DOHH2 (cell line): ENCODE data around the gene CHSY1.

Experiments used
- H3F3A ChIP-seq: fragments of 200-600 bp; sonication (generic), shearing (Covaris generic); 2 replicates; pipeline ENCODE4 v1.6.0; 2016; ENCODE audit warnings: antibody characterized with exemption, mild to moderate bottlenecking; ENCODE audit not compliant: control insufficient read depth, insufficient read depth
- H3K27ac ChIP-seq: fragments of 200-600 bp; sonication (generic); 2 replicates; pipeline ENCODE4 v1.5.1; 2014; ENCODE audit warnings: low read depth, mild to moderate bottlenecking, low read length, moderate library complexity
- H3K27me3 ChIP-seq: fragments of 200-600 bp; sonication (generic); 2 replicates; pipeline ENCODE4 v1.6.1; 2014; ENCODE audit warnings: mild to moderate bottlenecking, low read length, mixed read lengths; ENCODE audit not compliant: control insufficient read depth
- H3K36me3 ChIP-seq: fragments of 200-600 bp; sonication (generic); 2 replicates; pipeline ENCODE4 v1.6.1; 2014; ENCODE audit warnings: mild to moderate bottlenecking, low read length, moderate library complexity, mixed read lengths; ENCODE audit not compliant: control insufficient read depth
- H3K4me1 ChIP-seq: fragments of 200-600 bp; sonication (generic); 2 replicates; pipeline ENCODE4 v1.6.1; 2014; ENCODE audit warnings: mild to moderate bottlenecking, low read length, mixed read lengths; ENCODE audit not compliant: control insufficient read depth
- H3K4me2 ChIP-seq: fragments of 200-600 bp; sonication (generic); 2 replicates; pipeline ENCODE4 v1.6.0; 2014; ENCODE audit warnings: mild to moderate bottlenecking, low read length, moderate library complexity
- H3K4me3 ChIP-seq: fragments of 200-600 bp; sonication (generic); 2 replicates; pipeline ENCODE4 v1.5.1; 2014; ENCODE audit warnings: mild to moderate bottlenecking, low read length, mixed read lengths
- H3K79me2 ChIP-seq: fragments of 200-600 bp; sonication (generic); 2 replicates; pipeline ENCODE4 v1.6.1; 2014; ENCODE audit warnings: mild to moderate bottlenecking, low read length, mixed read lengths; ENCODE audit not compliant: control insufficient read depth
- H3K9me2 ChIP-seq: fragments of 200-600 bp; sonication (generic); replicated peaks from 2 replicates; pipeline ENCODE4 v1.6.1; 2014; ENCODE audit warnings: mild to moderate bottlenecking, low read length, mixed read lengths; ENCODE audit not compliant: control insufficient read depth
- H3K9me3 ChIP-seq: fragments of 200-600 bp; sonication (generic); 2 replicates; pipeline ENCODE4 v1.6.1; 2014; ENCODE audit warnings: antibody characterized with exemption, low read length, mixed read lengths; ENCODE audit not compliant: control insufficient read depth, insufficient read depth
- H4K20me1 ChIP-seq: fragments of 200-600 bp; sonication (generic); 2 replicates; pipeline ENCODE4 v1.6.0; 2014; ENCODE audit warnings: low read depth, mild to moderate bottlenecking, antibody characterized with exemption, low read length, moderate library complexity; ENCODE audit not compliant: control insufficient read depth, insufficient read depth
- CTCF ChIP-seq: fragments of 200-600 bp; sonication (generic); IDR thresholded peaks from one replicate; pipeline ENCODE4 v1.5.1; 2014; ENCODE audit warnings: antibody characterized with exemption, mild to moderate bottlenecking, low read depth, low read length; ENCODE audit not compliant: poor library complexity, severe bottlenecking
- EZH2phosphoT487 ChIP-seq: fragments of 200-600 bp; sonication (generic); IDR thresholded peaks from 2 replicates; pipeline ENCODE4 v1.6.1; 2017; ENCODE audit warnings: borderline replicate concordance, mild to moderate bottlenecking, antibody characterized with exemption, low read length, moderate library complexity, mixed read lengths

CHSY1 gene

DNA sequence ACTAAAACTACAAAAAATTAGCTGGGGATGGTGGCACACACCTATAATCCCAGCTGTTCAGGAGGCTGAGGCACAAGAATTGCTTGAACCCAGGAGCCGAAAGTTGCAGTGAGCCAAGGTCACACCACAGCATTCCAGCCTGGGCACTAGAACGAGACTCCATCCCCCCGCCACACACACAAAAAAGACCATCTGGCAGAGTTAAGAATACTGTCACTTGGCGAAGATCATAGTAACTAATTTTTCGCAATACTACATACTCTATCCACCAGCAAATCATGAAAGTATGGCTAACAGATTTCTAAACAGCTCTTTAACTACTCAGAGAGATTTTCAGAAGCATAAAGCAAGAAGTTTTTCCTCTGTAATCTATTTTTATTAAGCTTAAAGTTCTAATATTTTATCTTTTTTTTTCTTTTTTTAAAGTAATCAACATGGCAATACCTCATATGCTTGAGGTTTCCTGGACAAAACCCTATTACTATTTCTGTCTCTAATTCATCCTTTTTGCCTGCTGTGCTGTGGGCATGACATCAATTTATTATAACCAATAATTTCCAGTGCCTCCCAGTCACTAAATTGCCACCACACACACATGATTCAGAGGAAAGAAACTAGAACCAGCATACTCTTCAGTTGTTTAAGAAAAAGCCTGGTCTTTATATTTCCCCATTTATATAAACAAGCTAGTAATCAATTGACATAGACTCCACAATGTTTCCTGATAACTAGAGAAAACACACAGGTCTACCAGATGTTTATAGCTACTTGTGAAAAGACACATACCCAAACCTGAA is 46.9 kb downstream of the CHSY1 start:
- H3K27ac ChIP-seq = no peak overlapping the region
- TF ChIP-seq CTCF (no peak), EZH2phosphoT487 (no peak)
- H3K4me2 ChIP-seq = no peak overlapping the region
- no peaks in the 10 kb centered on the region for H3K27me3 ChIP-seq
- H3K4me1 ChIP-seq = peaks cover 32% of the 10 kb centered on the region
- no peaks in the 10 kb centered on the region for H3K36me3 ChIP-seq
- peaks cover 27% of the 10 kb centered on the region for H4K20me1 ChIP-seq
- H3K9me3 ChIP-seq = no peaks in the 10 kb centered on the region
- H3F3A ChIP-seq = peaks cover 4% of the 10 kb centered on the region
- H3K79me2 ChIP-seq = peaks cover 86% of the 10 kb centered on the region
- H3K4me3 ChIP-seq = no peak overlapping the region
- no peaks in the 10 kb centered on the region for H3K9me2 ChIP-seq

DNA sequence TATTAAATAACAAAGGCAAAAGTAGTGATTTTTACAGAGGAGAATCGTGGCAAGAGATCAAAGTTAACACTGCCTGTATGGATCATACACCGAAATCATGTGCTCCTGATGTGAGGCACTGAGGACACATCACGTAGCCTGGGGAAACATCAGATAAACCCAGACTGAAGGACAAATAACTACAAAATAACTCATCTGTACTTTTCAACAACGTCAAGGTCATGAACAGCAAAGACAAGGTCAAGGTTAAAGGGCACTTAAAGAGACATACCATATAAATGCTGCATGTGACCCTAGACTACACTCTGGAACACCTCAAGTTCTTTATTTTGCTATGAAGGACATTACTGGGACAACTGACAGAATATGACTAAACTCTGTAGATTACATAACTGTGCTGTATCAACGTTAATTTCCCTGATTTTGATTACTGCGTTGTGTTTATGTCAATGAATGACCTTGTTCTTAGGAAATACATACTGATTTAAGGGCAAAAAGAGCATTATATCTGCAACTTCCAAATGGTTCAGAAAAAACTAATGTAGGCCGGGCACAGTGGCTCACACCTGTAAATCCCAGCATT is 48.1 kb downstream of the CHSY1 start:
- Histone ChIP-seq H3K4me3 (no peak overlapping the region), H3K27me3 (no peaks in the 10 kb centered on the region), H3K9me2 (no peaks in the 10 kb centered on the region), H3K36me3 (no peaks in the 10 kb centered on the region), H3K4me1 (peaks cover 44% of the 10 kb centered on the region), H3K79me2 (peaks cover 86% of the 10 kb centered on the region), H3K27ac (no peak overlapping the region), H4K20me1 (peaks cover 37% of the 10 kb centered on the region), H3K9me3 (no peaks in the 10 kb centered on the region), H3F3A (peaks cover 5% of the 10 kb centered on the region), H3K4me2 (no peak overlapping the region)
- TF ChIP-seq CTCF (no peak), EZH2phosphoT487 (no peak)

DNA sequence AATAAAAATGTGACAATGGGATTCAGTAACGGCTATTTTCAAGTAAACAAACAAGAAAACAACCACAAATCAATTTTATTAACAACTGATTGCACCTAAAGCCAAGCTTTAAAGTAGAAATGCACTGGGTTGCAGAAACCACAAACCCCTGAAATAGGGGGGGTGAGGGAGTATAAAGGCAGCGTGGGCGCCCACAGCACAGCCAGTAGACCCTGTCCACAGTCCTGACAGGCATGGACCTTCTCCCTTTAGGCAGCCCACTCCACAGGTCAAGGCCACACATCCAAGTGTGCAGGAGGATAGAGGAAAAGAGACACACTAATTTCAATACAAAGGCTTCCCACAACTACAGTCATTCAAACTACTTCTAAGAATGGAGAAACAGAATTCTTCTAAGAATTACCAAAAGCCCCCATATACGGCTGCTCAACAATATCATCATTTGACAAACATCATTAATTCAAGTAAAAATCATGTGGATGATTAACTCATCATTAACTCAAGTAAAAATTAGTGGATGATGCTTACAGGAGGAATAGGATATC is 48.7 kb downstream of the CHSY1 start:
- no peak for TF ChIP-seq CTCF
- Histone ChIP-seq H3F3A (peaks cover 5% of the 10 kb centered on the region), H3K9me3 (no peaks in the 10 kb centered on the region), H3K4me3 (no peak overlapping the region), H3K36me3 (no peaks in the 10 kb centered on the region), H3K4me2 (no peak overlapping the region), H3K27ac (no peak overlapping the region), H3K79me2 (peaks cover 87% of the 10 kb centered on the region), H3K27me3 (no peaks in the 10 kb centered on the region), H4K20me1 (peaks cover 43% of the 10 kb centered on the region), H3K4me1 (peaks cover 48% of the 10 kb centered on the region), H3K9me2 (no peaks in the 10 kb centered on the region)
